SU-DHL-6 (cell line): ENCODE data around the gene KRTAP17-1.

Experiments used
- H2AFZ ChIP-seq: fragments of 200-600 bp; sonication (generic); 2 replicates; pipeline ENCODE4 v1.6.1; 2014; ENCODE audit warnings: low read depth, mild to moderate bottlenecking, moderate library complexity, mixed read lengths, antibody characterized with exemption, low read length; ENCODE audit not compliant: severe bottlenecking
- H3F3A ChIP-seq: fragments of 200-600 bp; shearing (Covaris generic); 2 replicates; pipeline ENCODE4 v1.6.0; 2016; ENCODE audit warnings: antibody characterized with exemption, mild to moderate bottlenecking; ENCODE audit not compliant: insufficient read depth
- H3K27ac ChIP-seq: fragments of 200-600 bp; sonication (generic); 2 replicates; pipeline ENCODE4 v1.5.1; 2016; ENCODE audit warnings: low read depth, mild to moderate bottlenecking, low read length, moderate library complexity, mixed read lengths
- H3K27me3 ChIP-seq: fragments of 200-600 bp; sonication (generic), shearing (Covaris generic); 2 replicates; pipeline ENCODE4 v1.6.0; 2014; ENCODE audit warnings: mild to moderate bottlenecking, low read length
- H3K36me3 ChIP-seq: fragments of 200-600 bp; sonication (generic); 2 replicates; pipeline ENCODE4 v1.6.1; 2014; ENCODE audit warnings: mild to moderate bottlenecking, low read length, mixed read lengths
- H3K4me2 ChIP-seq: fragments of 300-600, 200-600 bp; shearing (Covaris generic), sonication (generic); 2 replicates; pipeline ENCODE4 v1.6.0; 2014; ENCODE audit warnings: low read length, low read depth, mild to moderate bottlenecking; ENCODE audit not compliant: poor library complexity, severe bottlenecking
- H3K4me3 ChIP-seq: fragments of 200-600 bp; sonication (generic); 2 replicates; pipeline ENCODE4 v1.5.1; 2014; ENCODE audit warnings: antibody characterized with exemption, low read length, mild to moderate bottlenecking, mixed read lengths; ENCODE audit not compliant: insufficient read depth, poor library complexity, severe bottlenecking
- H3K79me2 ChIP-seq: fragments of 200-600 bp; sonication (generic); 2 replicates; pipeline ENCODE4 v1.6.1; 2014; ENCODE audit warnings: mild to moderate bottlenecking, low read length, moderate library complexity; ENCODE audit not compliant: insufficient read depth
- H3K9ac ChIP-seq: fragments of 200-600 bp; sonication (generic); 2 replicates; pipeline ENCODE4 v1.7.0; 2014; ENCODE audit warnings: mild to moderate bottlenecking, low read length
- H3K9me2 ChIP-seq: fragments of 200-600 bp; sonication (generic); replicated peaks from 2 replicates; pipeline ENCODE4 v1.6.1; 2014; ENCODE audit warnings: low read length; ENCODE audit not compliant: insufficient read depth
- H3K9me3 ChIP-seq: fragments of 200-600 bp; sonication (generic); 2 replicates; pipeline ENCODE4 v1.6.1; 2014; ENCODE audit warnings: low read length, mixed read lengths; ENCODE audit not compliant: insufficient read depth
- H4K20me1 ChIP-seq: fragments of 200-600 bp; sonication (generic); 2 replicates; pipeline ENCODE4 v1.6.1; 2014; ENCODE audit warnings: low read depth, mild to moderate bottlenecking, antibody characterized with exemption, low read length, moderate library complexity, mixed read lengths
- CTCF ChIP-seq: fragments of 200-600 bp; sonication (generic); IDR thresholded peaks from one replicate; pipeline ENCODE4 v1.5.1; 2017; ENCODE audit warnings: antibody characterized with exemption, mild to moderate bottlenecking, low read length, moderate library complexity; ENCODE audit not compliant: insufficient read depth, poor library complexity, severe bottlenecking
- EZH2phosphoT487 ChIP-seq: fragments of 200-600 bp; sonication (generic), shearing (Covaris generic); conservative IDR thresholded peaks from 2 replicates; pipeline ENCODE4 v1.6.1; 2018; ENCODE audit warnings: mild to moderate bottlenecking, antibody characterized with exemption, low read length, moderate library complexity, mixed read lengths

KRTAP17-1 gene

DNA sequence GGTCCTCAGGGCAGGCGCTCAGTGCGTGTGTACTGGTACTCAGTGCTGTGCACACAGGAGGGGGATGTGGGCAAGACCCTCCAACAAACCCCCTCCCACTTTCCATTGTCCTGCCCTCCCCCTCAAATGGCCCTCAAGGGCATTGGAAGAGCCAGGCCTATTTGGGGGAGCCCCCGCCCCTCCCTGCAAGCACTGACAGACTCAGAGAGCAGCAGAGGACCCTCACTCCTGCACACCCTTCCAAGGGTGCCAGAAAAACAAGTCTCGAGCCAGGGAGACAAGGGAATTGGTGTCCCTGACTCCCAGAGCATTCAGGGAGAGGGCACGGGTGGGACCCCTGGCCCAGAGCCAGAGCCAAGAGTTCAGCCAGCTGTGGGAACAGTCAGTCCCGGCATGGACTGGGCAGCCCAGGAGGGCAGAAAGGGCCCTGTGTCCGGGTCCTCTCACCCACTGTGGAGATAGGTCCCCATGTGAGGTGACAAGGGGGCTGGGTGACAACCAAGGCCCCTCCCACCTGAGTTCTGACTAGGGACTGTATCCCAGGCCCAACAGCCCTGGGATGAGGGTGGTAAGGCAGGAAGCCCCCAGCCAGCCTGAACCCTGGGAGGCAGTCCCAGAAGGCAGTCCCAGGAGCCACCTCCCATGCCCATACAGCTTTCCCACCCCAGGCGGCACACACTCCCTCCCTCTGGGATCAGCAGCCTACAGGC, 12.1 kb upstream of the KRTAP17-1 start:
- no peak overlapping the region for H2AFZ ChIP-seq
- H3K79me2 ChIP-seq, result no peaks in the 10 kb centered on the region
- no peak overlapping the region for H3K27ac ChIP-seq
- no peaks in the 10 kb centered on the region for H3K27me3 ChIP-seq
- H3K9ac ChIP-seq, result no peak overlapping the region
- no peak overlapping the region for H3K4me3 ChIP-seq
- H3K9me3 ChIP-seq, result no peaks in the 10 kb centered on the region
- no peak for TF ChIP-seq EZH2phosphoT487
- no peak for TF ChIP-seq CTCF
- H3K36me3 ChIP-seq, result no peaks in the 10 kb centered on the region
- no peaks in the 10 kb centered on the region for H4K20me1 ChIP-seq
- H3F3A ChIP-seq, result no peaks in the 10 kb centered on the region
- no peak overlapping the region for H3K4me2 ChIP-seq
- H3K9me2 ChIP-seq, result no peaks in the 10 kb centered on the region

GRCh38 chr17:41326173-41327145, 10.9 kb upstream of the KRTAP17-1 start:
- no peak overlapping the region for H3K4me2 ChIP-seq
- H3K36me3 ChIP-seq, result no peaks in the 10 kb centered on the region
- no peaks in the 10 kb centered on the region for H3K9me2 ChIP-seq
- no peaks in the 10 kb centered on the region for H4K20me1 ChIP-seq
- no peak overlapping the region for H2AFZ ChIP-seq
- H3F3A ChIP-seq, result no peaks in the 10 kb centered on the region
- no peaks in the 10 kb centered on the region for H3K9me3 ChIP-seq
- no peak overlapping the region for H3K27ac ChIP-seq
- no peaks in the 10 kb centered on the region for H3K79me2 ChIP-seq
- H3K9ac ChIP-seq, result no peak overlapping the region
- no peak overlapping the region for H3K4me3 ChIP-seq
- TF ChIP-seq CTCF (no peak), EZH2phosphoT487 (no peak)
- H3K27me3 ChIP-seq, result no peaks in the 10 kb centered on the region

GRCh38 chr17:41325611-41326010, 10.1 kb upstream of the KRTAP17-1 start:
- no peaks in the 10 kb centered on the region for H3K9me2 ChIP-seq
- H3K4me3 ChIP-seq, result no peak overlapping the region

More at GRCh38 chr17:41325611-41326010, 10.1 kb upstream of the KRTAP17-1 start:
- Histone ChIP-seq H3K27ac (no peak overlapping the region), H3K27me3 (no peaks in the 10 kb centered on the region), H3F3A (no peaks in the 10 kb centered on the region), H3K79me2 (no peaks in the 10 kb centered on the region), H4K20me1 (no peaks in the 10 kb centered on the region), H3K36me3 (no peaks in the 10 kb centered on the region), H2AFZ (no peak overlapping the region), H3K9me3 (no peaks in the 10 kb centered on the region), H3K9ac (no peak overlapping the region), H3K4me2 (no peak overlapping the region)
- TF ChIP-seq CTCF, result no peak
- no peak for TF ChIP-seq EZH2phosphoT487
